Measurements from ENCODE around the gene LRRC63.

Gene LRRC63

DNA sequence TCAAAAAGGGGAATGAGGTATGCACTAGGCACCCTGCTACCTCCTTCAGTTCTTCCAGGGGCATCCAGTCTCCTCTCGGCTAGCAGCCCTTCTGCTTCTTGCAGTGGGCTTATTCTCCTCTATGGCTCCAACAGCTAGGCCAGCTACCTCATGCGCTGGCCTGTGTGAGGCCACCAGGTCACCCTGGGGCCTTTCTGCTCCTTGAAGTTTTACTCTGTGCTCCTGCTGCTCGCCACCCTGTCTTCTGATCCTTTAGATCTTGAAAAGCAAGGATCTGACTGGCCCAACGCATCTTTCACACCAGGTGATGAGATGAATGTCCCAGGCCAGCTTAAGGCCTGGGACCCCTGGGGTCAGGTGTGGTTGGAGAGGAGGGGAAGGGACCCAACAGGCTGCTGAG, 109.1 kb downstream of the LRRC63 start:
- H3K4me1 Mint-ChIP-seq (ENCODE audit: low read depth) = peaks cover 29% of the 10 kb centered on the region
- H3K27me3 Mint-ChIP-seq = no peaks in the 10 kb centered on the region
- no peaks in the 10 kb centered on the region for H3K9me3 Mint-ChIP-seq
- H3K27ac Mint-ChIP-seq = peak overlapping the region; percentile 90
- DNase-seq = peak; percentile 55
- peak overlapping the region; percentile 75 for H3K4me3 Mint-ChIP-seq
- peaks cover 9% of the 10 kb centered on the region for H3K36me3 Mint-ChIP-seq (ENCODE audit: low read depth)

- Mint-ChIP-seq H3K36me3 (ENCODE audit: low read depth) (peaks cover under 1% of the 10 kb centered on the region), H3K9me3 (no peaks in the 10 kb centered on the region), H3K27me3 (no peaks in the 10 kb centered on the region), H3K27ac (peak overlapping the region; percentile 90), H3K4me1 (ENCODE audit: low read depth) (peaks cover 32% of the 10 kb centered on the region), H3K4me3 (peak overlapping the region; percentile 75)
- DNase-seq = peak; percentile 77
Observed at GRCh38 chr13:46321494-46322225, 109.9 kb downstream of the LRRC63 start.

- Mint-ChIP-seq H3K27me3 (no peaks in the 10 kb centered on the region), H3K9me3 (no peaks in the 10 kb centered on the region), H3K36me3 (ENCODE audit: low read depth) (no peaks in the 10 kb centered on the region), H3K4me1 (ENCODE audit: low read depth) (peaks cover 29% of the 10 kb centered on the region), H3K27ac (no peak overlapping the region), H3K4me3 (no peak overlapping the region)
- DNase-seq = no peak
Observed at GRCh38 chr13:46324976-46325375, 113.2 kb downstream of the LRRC63 start.
